Astrocyte of the cerebellum (primary cell): ENCODE data around the gene KMT2A.
A peak's percentile ranks its signal among the peaks of the same experiment; 100 is the strongest.

Experiments used
- DNase-seq: peaks from one replicate; pipeline ENCODE4 v3.0.0-alpha.2; 2011; ENCODE audit warnings: low read depth
- H3K4me3 ChIP-seq: 2 replicates; pipeline ENCODE4 v1.5.1; 2011; ENCODE audit warnings: mild to moderate bottlenecking, low read depth, low read length, moderate library complexity
- CTCF ChIP-seq: IDR thresholded peaks from 2 replicates; pipeline ENCODE4 v1.5.1; 2012; ENCODE audit warnings: low read length, low read depth, moderate library complexity, mild to moderate bottlenecking; ENCODE audit errors: missing control alignments
- in situ Hi-C: cut with HindIII; loops from 2 replicates; pipeline ENCODE4 v1.10.0; 2017; ENCODE audit warnings: low sequenced_read_pairs

The KMT2A gene

DNA sequence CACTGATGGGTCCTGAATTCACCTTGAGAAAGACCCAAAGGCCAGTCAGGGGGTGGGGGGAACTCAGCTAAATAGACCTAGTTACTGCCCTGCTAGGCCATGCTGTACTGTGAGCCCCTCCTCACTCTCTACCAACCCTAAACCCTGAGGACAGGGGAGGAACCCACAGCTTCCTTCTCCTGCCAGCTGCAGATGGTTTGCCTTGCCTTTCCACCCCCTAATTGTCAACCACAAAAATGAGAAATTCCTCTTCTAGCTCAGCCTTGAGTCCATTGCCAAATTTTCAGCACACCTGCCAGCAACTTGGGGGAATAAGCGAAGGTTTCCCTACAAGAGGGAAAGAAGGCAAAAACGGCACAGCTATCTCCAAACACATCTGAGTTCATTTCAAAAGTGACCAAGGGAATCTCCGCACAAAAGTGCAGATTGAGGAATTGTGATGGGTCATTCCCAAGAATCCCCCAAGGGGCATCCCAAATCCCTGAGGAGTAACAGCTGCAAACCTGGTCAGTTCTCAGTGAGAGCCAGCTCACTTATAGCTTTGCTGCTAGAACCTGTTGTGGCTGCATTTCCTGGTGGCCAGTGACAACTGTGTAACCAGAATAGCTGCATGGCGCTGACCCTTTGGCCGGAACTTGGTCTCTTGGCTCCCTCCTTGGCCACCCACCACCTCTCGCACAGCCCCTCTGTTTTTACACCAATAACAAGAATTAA lies 88.6 kb downstream of the KMT2A start:
- DNase-seq, result no peak
- H3K4me3 ChIP-seq, result no peak overlapping the region
- in situ Hi-C loops, result no loop called here
- TF ChIP-seq CTCF, result no peak

DNA sequence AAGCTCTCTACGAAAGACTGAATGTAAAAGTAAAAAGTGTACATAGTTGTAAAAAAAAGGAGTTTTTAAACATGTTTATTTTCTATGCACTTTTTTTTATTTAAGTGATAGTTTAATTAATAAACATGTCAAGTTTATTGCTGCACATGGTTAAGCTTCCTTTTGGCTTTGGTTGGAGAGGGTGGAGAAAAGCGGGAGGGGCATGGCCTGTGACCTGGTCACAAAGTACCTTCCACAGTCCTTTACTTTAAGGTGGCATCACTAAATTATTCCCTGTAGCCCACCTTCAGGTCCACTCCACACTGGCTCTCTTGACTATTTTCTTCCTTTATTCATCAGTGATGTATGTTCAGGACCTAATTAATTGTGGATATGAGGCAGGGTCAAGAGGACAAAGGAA lies 90.4 kb downstream of the KMT2A start:
- in situ Hi-C loops, result no loop called here
- TF ChIP-seq CTCF, result no peak
- DNase-seq, result no peak
- no peak overlapping the region for H3K4me3 ChIP-seq

DNA sequence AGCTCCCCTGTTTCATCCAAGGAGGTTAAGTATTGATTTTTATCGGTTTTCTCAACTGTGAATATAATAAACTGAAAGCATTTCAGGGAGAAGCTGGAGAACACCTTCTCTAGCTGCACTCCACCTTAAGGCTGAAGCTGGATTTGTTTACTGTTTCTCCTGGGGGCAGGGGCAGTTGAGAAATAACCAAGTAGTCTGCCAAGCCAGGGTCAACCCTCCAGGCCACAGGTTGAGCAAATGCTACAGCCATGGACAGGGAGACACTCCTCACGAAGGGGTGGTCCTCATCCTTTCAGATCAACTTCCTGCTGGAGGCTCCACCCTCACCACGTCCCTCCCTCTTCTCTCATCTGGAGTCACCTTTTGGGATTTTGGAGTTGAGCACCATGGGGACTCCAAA lies 90.8 kb downstream of the KMT2A start, which contains the start of gene TTC36:
Gene TTC36 (plus strand): TSS at position 366 of the 400 bp plus-strand sequence. CDS start 21 bp downstream, at position 387.
- in situ Hi-C loops, result no loop called here

DNA sequence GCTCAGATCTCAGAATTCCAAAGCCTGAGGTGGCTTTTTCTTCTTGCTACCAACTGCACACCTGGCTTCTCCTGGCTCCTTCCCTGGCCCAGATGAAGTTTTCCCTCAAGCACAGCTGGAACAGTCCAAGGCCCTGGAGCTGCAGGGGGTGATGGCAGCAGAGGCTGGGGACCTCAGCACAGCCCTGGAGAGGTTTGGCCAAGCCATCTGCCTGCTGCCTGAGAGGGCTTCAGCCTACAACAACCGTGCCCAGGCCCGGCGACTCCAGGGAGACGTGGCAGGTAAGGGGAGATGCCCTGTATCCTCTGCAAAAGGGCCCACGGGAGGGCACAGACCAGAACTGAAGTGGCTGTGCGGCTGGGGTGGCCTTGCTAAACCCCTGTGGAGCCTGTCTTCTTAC lies 92.2 kb downstream of the KMT2A start:
- H3K4me3 ChIP-seq, result no peak overlapping the region
- in situ Hi-C loops, result no loop called here
- no peak for TF ChIP-seq CTCF
- no peak for DNase-seq

More for the DNA sequence above, 90.8 kb downstream of the KMT2A start, which contains the start of gene TTC36:
- TF ChIP-seq CTCF, result no peak
- no peak within 1 kb of the TSS for H3K4me3 ChIP-seq
- DNase-seq, result no peak

DNA sequence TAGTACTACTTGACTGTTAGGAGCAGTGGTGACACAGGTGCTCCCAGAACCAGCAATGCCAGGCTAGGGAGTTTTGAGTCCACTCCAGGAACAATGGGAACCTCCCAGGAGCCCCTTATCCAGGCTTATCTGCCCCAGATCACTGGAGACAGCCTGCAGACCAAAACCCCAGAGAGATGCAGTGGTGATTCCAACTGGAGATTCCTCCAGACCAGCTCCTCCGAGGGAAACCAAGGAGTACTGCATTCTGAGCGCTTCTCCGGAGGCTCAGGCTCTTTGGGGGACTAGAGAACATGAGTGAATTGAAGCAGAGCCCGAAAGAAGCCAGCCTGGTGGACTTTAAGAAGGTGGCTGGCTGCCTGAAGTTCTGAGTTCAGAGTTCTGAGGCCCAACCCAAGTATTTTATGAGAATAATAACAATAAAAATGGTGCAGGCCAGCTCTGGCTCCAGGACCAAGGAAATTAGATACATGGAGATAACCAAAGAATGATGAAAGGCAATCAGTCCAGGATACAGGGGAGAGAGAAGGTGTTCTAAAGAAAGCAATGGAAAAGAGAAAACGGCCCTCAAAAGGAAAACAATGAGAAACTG lies 93.4 kb downstream of the KMT2A start:
- DNase-seq, result no peak
- no peak for TF ChIP-seq CTCF
- in situ Hi-C loops, result no loop called here
- H3K4me3 ChIP-seq, result peak overlapping the region; percentile 80

DNA sequence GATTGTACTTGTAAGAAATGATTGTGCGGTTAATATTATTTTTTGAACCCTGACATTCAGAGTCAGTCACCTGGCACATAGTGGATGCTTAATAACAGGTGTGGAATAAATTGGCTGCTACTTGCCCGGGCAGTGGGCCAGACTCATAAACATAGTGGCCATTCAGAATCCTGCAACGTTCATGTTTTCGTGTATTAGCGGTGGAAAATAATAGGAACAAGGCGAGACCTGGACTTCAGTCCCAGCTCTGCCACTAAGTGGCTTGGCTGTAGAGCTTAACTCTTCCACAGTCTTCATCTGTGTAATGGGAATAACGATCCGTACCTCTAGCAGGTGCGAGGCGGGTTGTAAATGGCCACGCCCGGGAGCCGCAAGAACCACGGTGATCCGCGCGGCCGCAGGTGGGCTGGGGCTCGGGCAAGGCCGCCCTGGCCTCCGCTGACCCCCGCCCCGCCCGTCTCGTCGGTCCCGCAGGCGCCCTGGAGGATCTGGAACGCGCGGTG lies 93.9 kb downstream of the KMT2A start:
- no peak for DNase-seq
- in situ Hi-C loops, result no loop called here
- peak overlapping the region; percentile 80 for H3K4me3 ChIP-seq
- TF ChIP-seq CTCF, result peak; percentile 3
